HL-60 (cell line): ENCODE results near the gene ATP11A.

Source experiments
- DNase-seq, 2 experiments: peaks; one replicate each; pipeline ENCODE4 v3.0.0-alpha.2; 2010 to 2020; ENCODE audit warnings: low read depth in 1 of 2, low spot score in 1 of 2
- H3K27ac ChIP-seq: fragments of 250-450 bp; sonication (Bioruptor Pico); replicated peaks from 2 replicates; pipeline ENCODE4 v1.5.1; 2020; ENCODE audit warnings: mild to moderate bottlenecking, moderate library complexity
- H3K27me3 ChIP-seq: fragments of 250-450 bp; sonication (Bioruptor Pico); 2 replicates; pipeline ENCODE4 v1.5.1; 2021; ENCODE audit warnings: mild to moderate bottlenecking, moderate library complexity; ENCODE audit not compliant: insufficient read depth, poor library complexity, severe bottlenecking
- H3K4me3 ChIP-seq: replicated peaks from 2 replicates; pipeline ENCODE4 v1.5.1; 2011; ENCODE audit warnings: mild to moderate bottlenecking, control low read depth, low read length; ENCODE audit not compliant: insufficient read depth
- GABPA ChIP-seq: IDR thresholded peaks from 2 replicates; pipeline ENCODE4 v1.6.1; 2012; ENCODE audit warnings: low read depth
- POLR2AphosphoS5 ChIP-seq: IDR thresholded peaks from 2 replicates; pipeline ENCODE4 v1.6.1; 2012; ENCODE audit warnings: low read depth
- SPI1 ChIP-seq: IDR thresholded peaks from 2 replicates; pipeline ENCODE4 v1.6.1; 2012; ENCODE audit warnings: low read depth, mild to moderate bottlenecking, borderline replicate concordance
- TF ChIP-seq, protein P1 (sequence below): IDR thresholded peaks from one replicate; pipeline ENCODE4 v1.5.1; 2011; ENCODE audit warnings: low read length, control low read depth, inconsistent platforms; ENCODE audit not compliant: insufficient read depth
- TF ChIP-seq, protein P2 (sequence below): IDR thresholded peaks from 2 replicates; pipeline ENCODE4 v1.6.1; 2012; ENCODE audit warnings: low read depth; ENCODE audit not compliant: insufficient replicate concordance

ATP11A gene

DNA sequence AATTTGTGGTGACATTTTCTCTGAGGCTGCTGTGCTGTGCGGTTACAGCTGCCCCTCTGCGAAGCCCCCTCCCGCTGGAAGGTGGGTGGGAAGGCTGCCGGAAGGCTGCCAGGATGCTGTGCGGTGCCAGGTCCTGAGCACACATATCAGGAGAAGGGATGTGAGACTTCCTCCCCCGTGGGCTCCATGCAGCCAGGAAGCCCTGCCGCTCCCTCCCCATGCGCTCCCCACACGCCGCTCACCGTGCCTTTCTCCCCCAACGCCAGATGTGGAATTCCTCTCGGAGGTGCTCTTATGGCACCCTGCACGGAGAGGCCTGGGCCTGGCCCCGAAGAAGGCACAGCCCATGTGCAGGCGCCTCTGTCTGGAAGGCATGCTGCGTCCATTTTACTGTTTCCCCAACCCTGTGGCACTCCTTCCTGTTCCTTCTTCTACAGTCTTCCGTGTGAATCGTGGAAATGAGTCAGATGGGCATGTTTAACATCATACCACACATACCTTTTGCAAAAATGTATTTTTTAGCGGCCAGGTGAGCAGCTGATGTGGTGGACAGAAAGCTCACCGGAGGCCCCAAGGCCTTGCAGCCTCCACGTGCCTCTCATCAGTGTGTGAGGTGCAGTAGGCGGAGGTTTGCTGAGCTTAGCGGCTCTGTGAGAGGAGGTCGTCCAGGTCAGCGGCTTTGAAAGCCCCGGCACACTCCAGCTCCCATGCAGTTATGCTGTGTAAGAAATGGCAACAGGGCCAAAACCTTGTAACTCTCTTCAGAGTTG is 88.0 kb downstream of the ATP11A start:
- TF ChIP-seq, protein P1, sequence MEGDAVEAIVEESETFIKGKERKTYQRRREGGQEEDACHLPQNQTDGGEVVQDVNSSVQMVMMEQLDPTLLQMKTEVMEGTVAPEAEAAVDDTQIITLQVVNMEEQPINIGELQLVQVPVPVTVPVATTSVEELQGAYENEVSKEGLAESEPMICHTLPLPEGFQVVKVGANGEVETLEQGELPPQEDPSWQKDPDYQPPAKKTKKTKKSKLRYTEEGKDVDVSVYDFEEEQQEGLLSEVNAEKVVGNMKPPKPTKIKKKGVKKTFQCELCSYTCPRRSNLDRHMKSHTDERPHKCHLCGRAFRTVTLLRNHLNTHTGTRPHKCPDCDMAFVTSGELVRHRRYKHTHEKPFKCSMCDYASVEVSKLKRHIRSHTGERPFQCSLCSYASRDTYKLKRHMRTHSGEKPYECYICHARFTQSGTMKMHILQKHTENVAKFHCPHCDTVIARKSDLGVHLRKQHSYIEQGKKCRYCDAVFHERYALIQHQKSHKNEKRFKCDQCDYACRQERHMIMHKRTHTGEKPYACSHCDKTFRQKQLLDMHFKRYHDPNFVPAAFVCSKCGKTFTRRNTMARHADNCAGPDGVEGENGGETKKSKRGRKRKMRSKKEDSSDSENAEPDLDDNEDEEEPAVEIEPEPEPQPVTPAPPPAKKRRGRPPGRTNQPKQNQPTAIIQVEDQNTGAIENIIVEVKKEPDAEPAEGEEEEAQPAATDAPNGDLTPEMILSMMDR: no peak
- TF ChIP-seq POLR2AphosphoS5 (no peak), GABPA (no peak), SPI1 (no peak)
- TF ChIP-seq, protein P2, sequence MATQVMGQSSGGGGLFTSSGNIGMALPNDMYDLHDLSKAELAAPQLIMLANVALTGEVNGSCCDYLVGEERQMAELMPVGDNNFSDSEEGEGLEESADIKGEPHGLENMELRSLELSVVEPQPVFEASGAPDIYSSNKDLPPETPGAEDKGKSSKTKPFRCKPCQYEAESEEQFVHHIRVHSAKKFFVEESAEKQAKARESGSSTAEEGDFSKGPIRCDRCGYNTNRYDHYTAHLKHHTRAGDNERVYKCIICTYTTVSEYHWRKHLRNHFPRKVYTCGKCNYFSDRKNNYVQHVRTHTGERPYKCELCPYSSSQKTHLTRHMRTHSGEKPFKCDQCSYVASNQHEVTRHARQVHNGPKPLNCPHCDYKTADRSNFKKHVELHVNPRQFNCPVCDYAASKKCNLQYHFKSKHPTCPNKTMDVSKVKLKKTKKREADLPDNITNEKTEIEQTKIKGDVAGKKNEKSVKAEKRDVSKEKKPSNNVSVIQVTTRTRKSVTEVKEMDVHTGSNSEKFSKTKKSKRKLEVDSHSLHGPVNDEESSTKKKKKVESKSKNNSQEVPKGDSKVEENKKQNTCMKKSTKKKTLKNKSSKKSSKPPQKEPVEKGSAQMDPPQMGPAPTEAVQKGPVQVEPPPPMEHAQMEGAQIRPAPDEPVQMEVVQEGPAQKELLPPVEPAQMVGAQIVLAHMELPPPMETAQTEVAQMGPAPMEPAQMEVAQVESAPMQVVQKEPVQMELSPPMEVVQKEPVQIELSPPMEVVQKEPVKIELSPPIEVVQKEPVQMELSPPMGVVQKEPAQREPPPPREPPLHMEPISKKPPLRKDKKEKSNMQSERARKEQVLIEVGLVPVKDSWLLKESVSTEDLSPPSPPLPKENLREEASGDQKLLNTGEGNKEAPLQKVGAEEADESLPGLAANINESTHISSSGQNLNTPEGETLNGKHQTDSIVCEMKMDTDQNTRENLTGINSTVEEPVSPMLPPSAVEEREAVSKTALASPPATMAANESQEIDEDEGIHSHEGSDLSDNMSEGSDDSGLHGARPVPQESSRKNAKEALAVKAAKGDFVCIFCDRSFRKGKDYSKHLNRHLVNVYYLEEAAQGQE: no peak
- Histone ChIP-seq H3K4me3 (no peak overlapping the region), H3K27me3 (no peaks in the 10 kb centered on the region), H3K27ac (no peak overlapping the region)
- DNase-seq: no peak

DNA sequence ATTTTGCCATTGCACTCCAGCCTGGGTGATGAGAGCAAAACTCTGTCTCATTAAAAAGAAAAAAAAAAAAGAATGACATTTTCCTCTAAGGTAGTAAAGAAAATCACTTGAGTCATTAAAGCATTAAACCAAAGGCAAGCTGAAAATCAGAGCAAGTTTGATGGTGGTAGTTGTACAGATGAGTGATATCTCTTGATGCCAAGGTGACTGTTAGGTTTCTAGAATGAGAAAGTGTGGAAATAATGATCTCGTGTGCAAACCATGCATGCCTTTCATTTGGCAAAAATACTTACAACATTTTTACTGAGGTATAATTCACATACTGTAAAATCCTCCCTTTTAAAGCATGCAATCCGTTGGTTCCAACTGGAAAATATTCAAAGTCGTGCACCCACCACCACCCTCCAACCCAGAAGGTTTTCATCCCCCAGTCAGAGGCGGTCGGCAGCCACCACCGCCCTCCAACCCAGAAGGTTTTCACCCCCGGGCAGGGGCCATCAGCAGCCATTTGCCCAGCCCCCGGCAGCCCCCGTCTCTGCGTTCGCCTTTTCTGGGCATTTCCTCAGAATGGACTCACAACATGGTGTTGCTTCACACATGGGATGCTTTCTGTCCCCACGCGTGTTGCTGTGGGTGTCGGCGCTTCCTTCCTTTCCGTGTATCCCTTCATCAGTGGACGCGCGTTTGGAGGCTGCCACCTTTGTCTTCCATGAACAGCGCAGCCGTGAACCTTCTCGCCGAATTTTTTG is 90.2 kb downstream of the ATP11A start:
- no peaks in the 10 kb centered on the region for H3K27me3 ChIP-seq
- TF ChIP-seq POLR2AphosphoS5 (no peak), GABPA (no peak), SPI1 (no peak)
- TF ChIP-seq, protein P1: no peak
- TF ChIP-seq, protein P2: no peak
- no peak for DNase-seq
- no peak overlapping the region for H3K4me3 ChIP-seq
- no peak overlapping the region for H3K27ac ChIP-seq

DNA sequence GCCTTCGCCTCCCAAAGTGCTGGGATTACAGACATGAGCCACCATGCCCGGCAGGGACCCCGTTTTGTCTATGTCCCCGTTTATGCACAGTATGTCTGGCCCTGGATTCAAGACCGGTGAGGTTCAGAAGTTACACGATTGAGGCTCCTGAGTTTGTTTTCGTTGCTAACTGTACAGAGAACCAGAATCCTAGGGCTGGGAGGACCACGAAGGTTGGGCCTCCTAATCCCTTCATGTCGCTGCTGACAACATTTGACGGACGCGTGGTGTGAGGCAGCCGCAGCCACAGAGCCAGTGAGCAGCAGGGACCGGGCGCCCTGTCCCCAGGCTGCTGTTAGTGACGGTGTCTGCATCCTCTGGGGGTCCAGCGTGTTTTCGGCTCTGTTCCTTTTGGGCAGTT is 91.4 kb downstream of the ATP11A start:
- Histone ChIP-seq H3K27ac (no peak overlapping the region), H3K27me3 (no peaks in the 10 kb centered on the region), H3K4me3 (no peak overlapping the region)
- DNase-seq: no peak
- TF ChIP-seq, protein P2: no peak
- TF ChIP-seq, protein P1: no peak
- TF ChIP-seq SPI1 (no peak), POLR2AphosphoS5 (no peak), GABPA (no peak)
